HG03095 (cell line): ENCODE data around the gene TRAM2.
"Not testable (repeated sequence)": the region's sequence is repeated elsewhere in the genome, so short reads cannot be mapped to it uniquely, and the experiment has no call there.

ENCODE experiments used
- ATAC-seq: cut with Tn5 transposase; IDR thresholded peaks from one replicate; pipeline ENCODE4 v1.9.1; 2021; ENCODE audit warnings: moderate library complexity; ENCODE audit not compliant: unreplicated experiment

The TRAM2 gene

GRCh38 chr6:52497652-52498408 is 79.0 kb downstream of the TRAM2 start:
- peak; percentile 79 for ATAC-seq

GRCh38 chr6:52496631-52497030 is 80.2 kb downstream of the TRAM2 start:
- no peak for ATAC-seq

- ATAC-seq: no peak
Observed at GRCh38 chr6:52495922-52496321, 80.9 kb downstream of the TRAM2 start.

GRCh38 chr6:52494298-52495072 is 82.4 kb downstream of the TRAM2 start:
- ATAC-seq: no peak

GRCh38 chr6:52493669-52494068 is 83.2 kb downstream of the TRAM2 start:
- peak; percentile 12 for ATAC-seq

- peak; percentile 62 for ATAC-seq
Observed at GRCh38 chr6:52491203-52492069, 85.4 kb downstream of the TRAM2 start.

GRCh38 chr6:52489881-52490280 is 87.0 kb downstream of the TRAM2 start:
- ATAC-seq: no peak

- no peak for ATAC-seq
Observed at GRCh38 chr6:52483671-52484003, 93.2 kb downstream of the TRAM2 start.

GRCh38 chr6:52482903-52483670 is 93.8 kb downstream of the TRAM2 start:
- no peak for ATAC-seq

- no peak for ATAC-seq
Observed at GRCh38 chr6:52475307-52475706, 101.6 kb downstream of the TRAM2 start.

- no peak for ATAC-seq
Observed at GRCh38 chr6:52474173-52474572, 102.7 kb downstream of the TRAM2 start.

GRCh38 chr6:52461194-52461593 is 115.7 kb downstream of the TRAM2 start:
- not testable (repeated sequence) for ATAC-seq

GRCh38 chr6:52457096-52457495 is 119.8 kb downstream of the TRAM2 start:
- no peak for ATAC-seq

GRCh38 chr6:52454556-52454955 is 122.3 kb downstream of the TRAM2 start:
- ATAC-seq: no peak
